Right lobe of liver (tissue), 6 donors: ENCODE data around the gene DCLRE1B. TPM values are rescaled to one million over a fixed set of nuclear protein-coding genes. Genes with fewer than 3 reads are reported as not detected.

Experiments
- ATAC-seq, 4 donors: fragments of 200-7000 bp; cut with Tn5 transposase; one replicate each; pipeline ENCODE4 v1.9.1; 2020; ENCODE audit warnings: mild to moderate bottlenecking in 4 of 4, moderate library complexity in 4 of 4
- DNase-seq, 3 donors: peaks; one replicate each; pipeline ENCODE4 v3.0.0-alpha.2; 2020
- H3K27ac ChIP-seq, 3 donors: fragments of 200-600 bp; one replicate each; pipeline ENCODE4 v1.8.0; 2022
- H3K27me3 ChIP-seq, 2 donors: fragments of 200-600 bp; one replicate each; pipeline ENCODE4 v1.8.0; 2022
- H3K36me3 ChIP-seq, 4 donors: fragments of 200-600 bp; sonication (generic) in 1 of 4; one replicate each; pipeline versions ENCODE4 v1.5.1 to v1.8.0; 2017 to 2022; ENCODE audit warnings: control low read depth in 1 of 4
- H3K4me1 ChIP-seq, 4 donors: fragments of 200-600 bp; sonication (generic) in 1 of 4; one replicate each; pipeline versions ENCODE4 v1.5.1 to v1.8.0; 2017 to 2022; ENCODE audit warnings: control low read depth in 1 of 4
- H3K4me3 ChIP-seq, 3 donors: fragments of 200-600 bp; one replicate each; pipeline ENCODE4 v1.8.0; 2022
- H3K9me3 ChIP-seq, 4 donors: fragments of 200-600 bp; sonication (generic) in 1 of 4; one replicate each; pipeline versions ENCODE4 v1.5.1 to v1.8.0; 2017 to 2022; ENCODE audit warnings: control low read depth in 1 of 4
- CTCF ChIP-seq, 4 donors: fragments of 200-600 bp in 3 of 4; fragments of 450-650 bp in 1 of 4; IDR thresholded peaks; one replicate each; pipeline versions ENCODE4 v1.5.1 to v1.8.0; 2016 to 2022; ENCODE audit warnings: antibody characterized with exemption in 4 of 4, mild to moderate bottlenecking in 2 of 4
- POLR2A ChIP-seq: fragments of 450-650 bp; IDR thresholded peaks from one replicate; pipeline ENCODE4 v1.6.1; 2017; ENCODE audit warnings: antibody characterized with exemption, mild to moderate bottlenecking
- WGBS: methylation state at CpG from one replicate; pipeline ENCODE4 v1.1.6; 2018; ENCODE audit warnings: low coverage, low lambda C conversion rate; ENCODE audit not compliant: insufficient coverage; ENCODE audit errors: missing lambda C conversion rate; 5-methylcytosine and 5-hydroxymethylcytosine counted together
- intact Hi-C, 2 donors: fragments of 100-400 bp; cut with DNase I; formaldehyde crosslinking; loops; one replicate each; pipeline versions ENCODE4 v1.11.2 to v1.14.1; 2022
- total RNA-seq, 6 experiments: library from RNA; depleted of rRNA in 2 of 6; stranded (reverse); fragments of >200 nt in 2 of 6; fragmentation: NEBNext Ultra II Directional in 3 of 6; extraction: Animal tissue kit (Norgen Biotek cat#: 25700) in 3 of 6; gene quantifications; one replicate each; pipeline versions ENCODE4 v1.1.0 to v1.2.4, GENCODE V29; 2016 to 2023
- donor health status: DM: no; HTN: yes; CAD: no.
- donor health status: DM: no; HTN: no; CAD: no.
- donor health status: DM: no; HTN: no; CAD: no.
- donor health status: DM: no; HTN: yes; CAD: no.
- donor health status: DM: no; HTN: yes; CAD: no.

The DCLRE1B gene
- total RNA-seq, 6 experiments from 2014 or later: 1.6 to 3.3 (median 1.9) TPM

DNA sequence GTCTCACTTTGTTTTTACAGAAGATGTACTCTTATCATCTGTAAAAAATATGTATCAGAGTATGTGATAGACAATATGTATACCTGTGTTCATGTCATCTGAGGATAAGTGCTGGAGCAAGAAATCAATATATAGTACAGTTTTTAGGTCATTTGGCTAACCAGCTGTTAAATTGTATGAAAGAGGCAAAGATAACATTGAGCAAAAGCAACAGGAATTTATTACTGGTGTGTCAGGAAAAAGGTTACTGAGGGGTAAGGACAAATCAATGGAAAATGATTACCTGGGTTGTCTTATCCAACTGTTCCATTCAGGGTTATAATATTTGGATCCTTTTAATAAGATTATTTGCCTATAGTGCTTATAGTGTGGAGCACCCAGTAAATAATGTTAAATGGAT is 28.9 kb downstream of the DCLRE1B start:
- ATAC-seq: no peak
- no peak overlapping the region for H3K4me3 ChIP-seq
- no peak for DNase-seq
- H3K27ac ChIP-seq: peak overlapping the region in 1 of 3 donors; percentile 7
- H3K4me1 ChIP-seq: peaks cover 0 to 36% (median 17%) of the 10 kb centered on the region in 4 donors
- intact Hi-C loops: no loop called here
- TF ChIP-seq POLR2A: no peak
- no peaks in the 10 kb centered on the region for H3K27me3 ChIP-seq
- H3K36me3 ChIP-seq: no peaks in the 10 kb centered on the region
- H3K9me3 ChIP-seq: no peaks in the 10 kb centered on the region

DNA sequence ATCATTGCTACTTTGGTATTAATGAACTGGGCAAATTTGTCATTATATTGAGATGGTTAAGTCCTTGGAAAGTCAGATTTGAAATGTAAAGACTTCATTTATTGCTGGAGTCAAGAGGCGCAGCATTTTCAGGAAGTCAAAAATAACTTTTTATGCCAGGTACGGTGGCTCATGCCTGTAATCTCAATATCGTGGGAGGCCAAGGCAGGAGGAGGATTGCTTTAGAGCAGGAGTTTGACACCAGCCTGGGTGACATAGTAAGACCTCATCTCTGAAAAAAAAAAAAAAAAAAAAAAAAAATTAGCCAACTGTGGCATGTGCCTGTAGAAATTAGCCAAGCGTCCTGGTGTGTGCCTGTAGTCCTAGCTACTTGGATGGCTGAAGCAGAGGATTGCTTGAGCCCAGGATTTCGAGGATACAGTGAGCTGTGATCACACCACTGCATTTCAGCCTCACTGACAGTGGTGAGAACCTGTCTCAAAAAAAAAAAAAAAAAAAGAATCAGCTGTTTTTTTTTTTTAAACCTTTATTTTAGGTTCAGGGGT is 29.5 kb downstream of the DCLRE1B start:
- no peaks in the 10 kb centered on the region for H3K36me3 ChIP-seq
- TF ChIP-seq POLR2A (no peak), CTCF (IDR thresholded peaks at IDR 0.05) (no peak)
- peaks cover 0 to 36% (median 17%) of the 10 kb centered on the region in 4 donors for H3K4me1 ChIP-seq
- H3K9me3 ChIP-seq: no peaks in the 10 kb centered on the region
- H3K27ac ChIP-seq: peak overlapping the region in 1 of 3 donors; percentile 7
- H3K27me3 ChIP-seq: no peaks in the 10 kb centered on the region
- no peak overlapping the region for H3K4me3 ChIP-seq
- WGBS: 46% methylated on average over 5 of the region's 5 CpGs
- DNase-seq: no peak
- no peak for ATAC-seq
- intact Hi-C loops: no loop called here

- Histone ChIP-seq H3K27ac (no peak overlapping the region), H3K4me3 (no peak overlapping the region), H3K27me3 (no peaks in the 10 kb centered on the region), H3K9me3 (no peaks in the 10 kb centered on the region), H3K36me3 (no peaks in the 10 kb centered on the region), H3K4me1 (peaks cover 0 to 36% (median 17%) of the 10 kb centered on the region in 4 donors)
- TF ChIP-seq CTCF (IDR thresholded peaks at IDR 0.05): no peak
- TF ChIP-seq POLR2A: no peak
- DNase-seq: no peak
- intact Hi-C loops: no loop called here
- 75% methylated on average over 1 of the region's 1 CpG for WGBS
- ATAC-seq: no peak
Measured at GRCh38 chr1:113935176-113935575, 30.1 kb downstream of the DCLRE1B start.

DNA sequence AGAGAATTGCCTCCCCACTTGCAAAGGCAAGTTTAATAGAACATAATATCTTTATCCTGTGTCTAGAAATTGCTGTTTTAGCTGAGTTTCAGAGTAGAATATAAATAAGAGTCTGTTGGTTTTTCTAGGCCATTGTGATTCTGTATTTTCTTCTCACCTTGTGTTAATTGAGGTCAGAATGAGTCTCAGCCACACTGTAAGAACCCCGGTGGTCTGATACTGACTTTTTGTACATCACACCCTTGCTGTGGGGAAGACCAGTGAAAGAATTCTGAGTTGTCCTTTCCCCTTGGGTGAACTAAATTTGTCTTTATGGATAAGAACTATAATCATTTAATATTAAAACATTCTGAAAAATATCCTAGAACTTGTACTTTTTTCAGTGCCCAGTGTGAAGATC is 30.8 kb downstream of the DCLRE1B start:
- intact Hi-C loops: no loop called here
- Histone ChIP-seq H3K36me3 (peaks cover 0 to 5% (median 0%) of the 10 kb centered on the region in 4 donors), H3K27ac (no peak overlapping the region), H3K9me3 (no peaks in the 10 kb centered on the region), H3K4me1 (peaks cover 0 to 38% (median 16%) of the 10 kb centered on the region in 4 donors), H3K27me3 (no peaks in the 10 kb centered on the region), H3K4me3 (no peak overlapping the region)
- 79% methylated on average over 1 of the region's 1 CpG for WGBS
- DNase-seq: no peak
- TF ChIP-seq POLR2A (no peak), CTCF (IDR thresholded peaks at IDR 0.05) (no peak)
- no peak for ATAC-seq

GRCh38 chr1:113937146-113937545 is 32.0 kb downstream of the DCLRE1B start:
- DNase-seq: no peak
- TF ChIP-seq CTCF (IDR thresholded peaks at IDR 0.05) (no peak), POLR2A (no peak)
- no peak overlapping the region for H3K4me3 ChIP-seq
- peaks cover 0 to 5% (median 0%) of the 10 kb centered on the region in 4 donors for H3K36me3 ChIP-seq
- no peak for ATAC-seq
- intact Hi-C loops: no loop called here
- H3K4me1 ChIP-seq: peaks cover 0 to 35% (median 14%) of the 10 kb centered on the region in 4 donors
- no peaks in the 10 kb centered on the region for H3K9me3 ChIP-seq
- no peak overlapping the region for H3K27ac ChIP-seq
- 74% methylated on average over 1 of the region's 1 CpG for WGBS
- no peaks in the 10 kb centered on the region for H3K27me3 ChIP-seq
